ENCODE results near the gene IYD.
"Not testable (repeated sequence)": the region's sequence is repeated elsewhere in the genome, so short reads cannot be mapped to it uniquely, and the experiment has no call there.

Gene IYD

DNA sequence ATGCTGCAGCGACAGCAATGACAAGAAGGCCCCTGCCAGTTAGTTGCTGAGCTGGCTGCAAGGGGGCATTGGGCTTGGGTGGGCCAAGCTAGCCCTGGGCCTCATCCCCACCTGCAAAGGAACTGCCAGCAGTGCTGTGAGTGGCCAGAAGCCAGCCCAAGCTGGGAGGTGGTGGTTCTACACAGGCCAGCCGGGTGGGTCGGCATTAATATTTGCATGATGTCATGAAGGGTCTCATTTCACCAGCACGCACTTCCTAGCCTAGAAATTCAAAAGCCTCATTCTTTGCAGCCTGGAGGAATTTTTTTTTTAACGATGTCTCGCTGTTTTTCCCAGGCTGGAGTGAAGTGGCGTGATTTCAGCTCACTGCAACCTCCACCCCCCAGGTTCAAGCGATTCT is 62.0 kb downstream of the IYD start:
- no peaks in the 10 kb centered on the region for H3K79me2 ChIP-seq (ENCODE audit: control insufficient read depth, insufficient read depth, low read length, unreplicated experiment)
- H3K27ac ChIP-seq (ENCODE audit: low read depth, low read length) = no peak overlapping the region
- peaks cover 17% of the 10 kb centered on the region for H3K27me3 ChIP-seq (ENCODE audit: insufficient read depth, low read length)
- no peak overlapping the region for H3K4me3 ChIP-seq (ENCODE audit: low read depth, low read length)
- H3K4me1 ChIP-seq (ENCODE audit: control insufficient read depth, insufficient read depth, low read length, unreplicated experiment) = no peaks in the 10 kb centered on the region
- no peak overlapping the region for H2AFZ ChIP-seq (ENCODE audit: low read length, unreplicated experiment)
- no peaks in the 10 kb centered on the region for H3K36me3 ChIP-seq (ENCODE audit: insufficient read depth, low read length)

GRCh38 chr6:150435360-150435759 is 66.5 kb downstream of the IYD start:
- H3K4me3 ChIP-seq (ENCODE audit: low read depth, low read length) = no peak overlapping the region
- H2AFZ ChIP-seq (ENCODE audit: low read length, unreplicated experiment) = no peak overlapping the region
- peaks cover 17% of the 10 kb centered on the region for H3K27me3 ChIP-seq (ENCODE audit: insufficient read depth, low read length)
- no peaks in the 10 kb centered on the region for H3K36me3 ChIP-seq (ENCODE audit: insufficient read depth, low read length)
- no peak overlapping the region for H3K27ac ChIP-seq (ENCODE audit: low read depth, low read length)
- H3K79me2 ChIP-seq (ENCODE audit: control insufficient read depth, insufficient read depth, low read length, unreplicated experiment) = no peaks in the 10 kb centered on the region
- no peaks in the 10 kb centered on the region for H3K4me1 ChIP-seq (ENCODE audit: control insufficient read depth, insufficient read depth, low read length, unreplicated experiment)

DNA sequence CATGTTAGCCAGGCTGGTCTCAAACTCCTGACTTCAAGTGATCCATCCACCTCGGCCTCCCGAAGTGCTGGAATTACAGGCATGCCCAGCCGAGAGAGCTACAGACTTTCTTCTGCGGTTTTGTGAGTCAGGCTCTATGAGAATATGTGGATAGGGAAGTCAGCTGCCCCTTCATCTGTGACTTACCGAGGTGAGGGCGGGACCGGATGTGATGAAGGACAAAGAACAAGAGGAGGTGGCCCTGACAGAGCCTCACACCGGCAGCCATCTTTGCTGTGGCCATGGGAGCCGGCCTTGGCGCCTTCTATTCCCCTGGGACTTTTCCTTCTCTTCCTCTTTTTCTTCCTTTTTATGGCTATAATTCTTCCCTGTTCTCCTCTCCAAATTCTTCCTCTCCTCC is 67.0 kb downstream of the IYD start:
- Histone ChIP-seq H3K4me1 (ENCODE audit: control insufficient read depth, insufficient read depth, low read length, unreplicated experiment) (no peaks in the 10 kb centered on the region), H3K4me3 (ENCODE audit: low read depth, low read length) (no peak overlapping the region), H2AFZ (ENCODE audit: low read length, unreplicated experiment) (no peak overlapping the region), H3K36me3 (ENCODE audit: insufficient read depth, low read length) (no peaks in the 10 kb centered on the region), H3K27me3 (ENCODE audit: insufficient read depth, low read length) (peaks cover 17% of the 10 kb centered on the region), H3K79me2 (ENCODE audit: control insufficient read depth, insufficient read depth, low read length, unreplicated experiment) (no peaks in the 10 kb centered on the region), H3K27ac (ENCODE audit: low read depth, low read length) (no peak overlapping the region)

GRCh38 chr6:150439373-150439772 is 70.6 kb downstream of the IYD start:
- Histone ChIP-seq H3K4me3 (ENCODE audit: low read depth, low read length) (no peak overlapping the region), H3K36me3 (ENCODE audit: insufficient read depth, low read length) (no peaks in the 10 kb centered on the region), H3K79me2 (ENCODE audit: control insufficient read depth, insufficient read depth, low read length, unreplicated experiment) (no peaks in the 10 kb centered on the region), H3K27me3 (ENCODE audit: insufficient read depth, low read length) (peaks cover 19% of the 10 kb centered on the region), H2AFZ (ENCODE audit: low read length, unreplicated experiment) (no peak overlapping the region), H3K27ac (ENCODE audit: low read depth, low read length) (no peak overlapping the region), H3K4me1 (ENCODE audit: control insufficient read depth, insufficient read depth, low read length, unreplicated experiment) (no peaks in the 10 kb centered on the region)

- Histone ChIP-seq H3K36me3 (ENCODE audit: insufficient read depth, low read length) (no peaks in the 10 kb centered on the region), H3K27ac (ENCODE audit: low read depth, low read length) (no peak overlapping the region), H3K27me3 (ENCODE audit: insufficient read depth, low read length) (peaks cover 38% of the 10 kb centered on the region), H3K4me3 (ENCODE audit: low read depth, low read length) (no peak overlapping the region), H3K79me2 (ENCODE audit: control insufficient read depth, insufficient read depth, low read length, unreplicated experiment) (no peaks in the 10 kb centered on the region), H3K4me1 (ENCODE audit: control insufficient read depth, insufficient read depth, low read length, unreplicated experiment) (no peaks in the 10 kb centered on the region), H2AFZ (ENCODE audit: low read length, unreplicated experiment) (no peak overlapping the region)
Observed at GRCh38 chr6:150443621-150444020, 74.8 kb downstream of the IYD start.

DNA sequence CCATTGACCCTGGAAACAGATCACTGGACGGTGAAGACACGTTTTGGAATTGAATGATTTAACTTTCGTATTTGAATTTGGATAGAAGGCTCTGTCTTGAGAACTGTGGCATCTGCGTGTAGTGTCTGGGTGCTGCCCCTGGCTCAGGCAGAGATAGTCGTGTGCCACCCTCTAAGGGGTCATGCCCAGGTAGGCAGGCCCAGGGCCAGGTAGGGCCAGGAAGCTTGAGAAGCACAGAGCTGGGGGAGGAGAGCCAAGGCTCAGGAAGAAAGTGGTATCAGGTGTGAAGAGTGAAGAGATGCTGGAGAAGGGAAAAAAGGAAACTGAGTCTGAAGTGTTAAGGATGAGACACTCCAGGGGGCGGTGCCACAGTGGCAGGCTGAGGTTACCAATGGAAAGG is 75.5 kb downstream of the IYD start:
- Histone ChIP-seq H3K79me2 (ENCODE audit: control insufficient read depth, insufficient read depth, low read length, unreplicated experiment) (no peaks in the 10 kb centered on the region), H3K27me3 (ENCODE audit: insufficient read depth, low read length) (peaks cover 38% of the 10 kb centered on the region), H3K4me1 (ENCODE audit: control insufficient read depth, insufficient read depth, low read length, unreplicated experiment) (no peaks in the 10 kb centered on the region), H3K4me3 (ENCODE audit: low read depth, low read length) (no peak overlapping the region), H3K36me3 (ENCODE audit: insufficient read depth, low read length) (no peaks in the 10 kb centered on the region), H3K27ac (ENCODE audit: low read depth, low read length) (no peak overlapping the region), H2AFZ (ENCODE audit: low read length, unreplicated experiment) (no peak overlapping the region)

GRCh38 chr6:150445486-150445885 is 76.7 kb downstream of the IYD start:
- Histone ChIP-seq H3K79me2 (ENCODE audit: control insufficient read depth, insufficient read depth, low read length, unreplicated experiment) (no peaks in the 10 kb centered on the region), H3K27me3 (ENCODE audit: insufficient read depth, low read length) (peaks cover 41% of the 10 kb centered on the region), H3K4me3 (ENCODE audit: low read depth, low read length) (no peak overlapping the region), H2AFZ (ENCODE audit: low read length, unreplicated experiment) (no peak overlapping the region), H3K27ac (ENCODE audit: low read depth, low read length) (no peak overlapping the region), H3K36me3 (ENCODE audit: insufficient read depth, low read length) (no peaks in the 10 kb centered on the region), H3K4me1 (ENCODE audit: control insufficient read depth, insufficient read depth, low read length, unreplicated experiment) (no peaks in the 10 kb centered on the region)

DNA sequence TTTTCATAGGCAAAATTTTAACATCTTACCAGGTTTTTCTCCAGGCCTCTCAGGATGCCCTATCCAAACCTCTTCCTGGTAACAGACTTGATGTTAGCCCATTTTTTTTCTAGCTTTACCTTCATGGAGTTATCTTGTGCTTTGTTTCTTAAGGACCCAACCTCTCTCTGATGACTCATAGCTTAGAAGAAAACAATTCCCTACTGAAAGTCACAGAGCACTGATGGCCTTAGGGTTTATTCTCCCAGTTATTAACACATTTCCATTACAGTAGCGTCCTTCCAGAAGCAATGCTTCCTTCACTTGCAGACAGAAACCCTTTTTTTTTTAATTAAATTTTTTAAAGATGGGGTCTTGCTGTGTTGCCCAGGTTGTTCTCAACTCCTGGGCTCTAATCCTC is 79.4 kb downstream of the IYD start:
- Histone ChIP-seq H3K36me3 (ENCODE audit: insufficient read depth, low read length) (no peaks in the 10 kb centered on the region), H2AFZ (ENCODE audit: low read length, unreplicated experiment) (no peak overlapping the region), H3K27ac (ENCODE audit: low read depth, low read length) (no peak overlapping the region), H3K4me3 (ENCODE audit: low read depth, low read length) (no peak overlapping the region), H3K79me2 (ENCODE audit: control insufficient read depth, insufficient read depth, low read length, unreplicated experiment) (no peaks in the 10 kb centered on the region), H3K4me1 (ENCODE audit: control insufficient read depth, insufficient read depth, low read length, unreplicated experiment) (no peaks in the 10 kb centered on the region), H3K27me3 (ENCODE audit: insufficient read depth, low read length) (peaks cover 32% of the 10 kb centered on the region)

- H3K27ac ChIP-seq (ENCODE audit: low read depth, low read length); H3K79me2 ChIP-seq (ENCODE audit: control insufficient read depth, insufficient read depth, low read length, unreplicated experiment); H3K4me3 ChIP-seq (ENCODE audit: low read depth, low read length); H2AFZ ChIP-seq (ENCODE audit: low read length, unreplicated experiment); H3K4me1 ChIP-seq (ENCODE audit: control insufficient read depth, insufficient read depth, low read length, unreplicated experiment); H3K36me3 ChIP-seq (ENCODE audit: insufficient read depth, low read length): not testable (repeated sequence)
- H3K27me3 ChIP-seq (ENCODE audit: insufficient read depth, low read length) = peaks cover 24% of the 10 kb centered on the region
Observed at GRCh38 chr6:150449055-150449454, 80.2 kb downstream of the IYD start.

DNA sequence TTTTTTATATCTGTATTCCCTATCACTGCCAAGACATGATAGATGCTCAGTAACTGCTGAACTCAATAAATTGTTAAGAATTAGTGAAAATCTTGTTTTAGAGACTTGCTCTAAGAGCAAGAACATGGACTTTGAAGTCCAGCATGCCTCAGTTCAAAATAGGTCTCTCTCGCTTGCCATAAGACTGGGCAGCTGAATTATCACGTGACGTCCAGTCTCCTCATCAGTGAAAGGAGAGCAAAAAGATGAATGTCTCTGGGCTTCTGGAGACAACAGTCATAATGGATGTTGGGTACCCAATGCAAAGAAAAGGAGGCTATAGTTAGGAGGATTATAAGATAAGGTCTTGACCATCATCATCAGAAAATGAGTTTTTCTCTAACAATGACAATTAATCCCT is 82.1 kb downstream of the IYD start:
- Histone ChIP-seq H3K4me3 (ENCODE audit: low read depth, low read length) (no peak overlapping the region), H3K79me2 (ENCODE audit: control insufficient read depth, insufficient read depth, low read length, unreplicated experiment) (no peaks in the 10 kb centered on the region), H3K4me1 (ENCODE audit: control insufficient read depth, insufficient read depth, low read length, unreplicated experiment) (no peaks in the 10 kb centered on the region), H2AFZ (ENCODE audit: low read length, unreplicated experiment) (no peak overlapping the region), H3K27me3 (ENCODE audit: insufficient read depth, low read length) (peaks cover 14% of the 10 kb centered on the region), H3K36me3 (ENCODE audit: insufficient read depth, low read length) (no peaks in the 10 kb centered on the region), H3K27ac (ENCODE audit: low read depth, low read length) (no peak overlapping the region)

- H3K4me3 ChIP-seq (ENCODE audit: low read depth, low read length) = no peak overlapping the region
- H2AFZ ChIP-seq (ENCODE audit: low read length, unreplicated experiment) = no peak overlapping the region
- no peak overlapping the region for H3K27ac ChIP-seq (ENCODE audit: low read depth, low read length)
- H3K4me1 ChIP-seq (ENCODE audit: control insufficient read depth, insufficient read depth, low read length, unreplicated experiment) = no peaks in the 10 kb centered on the region
- no peaks in the 10 kb centered on the region for H3K79me2 ChIP-seq (ENCODE audit: control insufficient read depth, insufficient read depth, low read length, unreplicated experiment)
- H3K36me3 ChIP-seq (ENCODE audit: insufficient read depth, low read length) = no peaks in the 10 kb centered on the region
- peaks cover 10% of the 10 kb centered on the region for H3K27me3 ChIP-seq (ENCODE audit: insufficient read depth, low read length)
Observed at GRCh38 chr6:150451807-150452427, 83.1 kb downstream of the IYD start.

Measured in ACC112 (cell line).